Keratinocyte (primary cell): ENCODE measurements around the gene SPATS2. TPM values are rescaled to one million over a fixed set of nuclear protein-coding genes. Genes with fewer than 3 reads are reported as not detected.
A peak's percentile ranks its signal among the peaks of the same experiment; 100 is the strongest.
"Not testable (repeated sequence)": the region's sequence is repeated elsewhere in the genome, so short reads cannot be mapped to it uniquely, and the experiment has no call there.

Experiments
- DNase-seq: peaks from one replicate; pipeline ENCODE4 v3.0.0-alpha.2; 2011; ENCODE audit warnings: low read depth, missing footprints, low spot score
- FAIRE-seq: peaks from 2 replicates; lab custom pipeline; 2011; peaks lifted over from hg19 to GRCh38; lab: Jason Lieb, UNC
- H2AFZ ChIP-seq: 2 replicates; pipeline ENCODE4 v1.6.0; 2012; ENCODE audit warnings: low read length, control low read depth, inconsistent platforms; ENCODE audit not compliant: control insufficient read depth
- H3K27ac ChIP-seq: 2 replicates; pipeline ENCODE4 v1.5.1; 2011; ENCODE audit warnings: low read length; ENCODE audit not compliant: control insufficient read depth, insufficient read depth
- H3K27me3 ChIP-seq: 3 replicates; pipeline ENCODE4 v1.6.0; 2011; ENCODE audit warnings: low read length; ENCODE audit not compliant: control insufficient read depth, insufficient read depth; ENCODE audit errors: extremely low read depth
- H3K36me3 ChIP-seq, 2 experiments: 2 replicates in 1 of 2; 3 replicates in 1 of 2; pipeline ENCODE4 v1.5.1; 2011; ENCODE audit warnings: low read length in 2 of 2, mild to moderate bottlenecking in 1 of 2; ENCODE audit not compliant: control insufficient read depth in 2 of 2, insufficient read depth in 2 of 2; ENCODE audit errors: extremely low read depth in 1 of 2
- H3K4me1 ChIP-seq: 3 replicates; pipeline ENCODE4 v1.5.1; 2011; ENCODE audit warnings: low read length; ENCODE audit not compliant: control insufficient read depth, insufficient read depth; ENCODE audit errors: extremely low read depth
- H3K4me2 ChIP-seq: 3 replicates; pipeline ENCODE4 v1.6.0; 2011; ENCODE audit warnings: low read depth, low read length; ENCODE audit not compliant: control insufficient read depth, insufficient read depth; ENCODE audit errors: extremely low read depth
- H3K4me3 ChIP-seq, 3 experiments: fragments of 200-600 bp in 1 of 3; sonication (generic) in 1 of 3; 2 replicates in 2 of 3; 3 replicates in 1 of 3; pipeline ENCODE4 v1.5.1; 2011 to 2016; ENCODE audit warnings: low read length in 3 of 3, mild to moderate bottlenecking in 3 of 3, control low read depth in 2 of 3, inconsistent platforms in 1 of 3, low read depth in 1 of 3, mixed read lengths in 1 of 3, mixed run types in 1 of 3, moderate library complexity in 1 of 3; ENCODE audit not compliant: control insufficient read depth in 2 of 3, insufficient read depth in 2 of 3; ENCODE audit errors: extremely low read depth in 1 of 3
- H3K79me2 ChIP-seq: 2 replicates; pipeline ENCODE4 v1.6.0; 2012; ENCODE audit warnings: low read length; ENCODE audit not compliant: control insufficient read depth, insufficient read depth
- H3K9ac ChIP-seq: 3 replicates; pipeline ENCODE4 v1.6.0; 2011; ENCODE audit warnings: low read length; ENCODE audit not compliant: control insufficient read depth, insufficient read depth; ENCODE audit errors: extremely low read depth
- H3K9me1 ChIP-seq: 3 replicates; pipeline ENCODE4 v1.6.0; 2011; ENCODE audit warnings: low read length; ENCODE audit not compliant: control insufficient read depth, insufficient read depth; ENCODE audit errors: extremely low read depth
- H3K9me3 ChIP-seq: 2 replicates; pipeline ENCODE4 v1.5.1; 2012; ENCODE audit warnings: low read depth, low read length; ENCODE audit not compliant: control insufficient read depth
- H4K20me1 ChIP-seq: 3 replicates; pipeline ENCODE4 v1.6.0; 2011; ENCODE audit warnings: low read length; ENCODE audit not compliant: control insufficient read depth, insufficient read depth; ENCODE audit errors: extremely low read depth
- EZH2 ChIP-seq: IDR thresholded peaks from one replicate; pipeline ENCODE4 v1.6.1; 2012; ENCODE audit warnings: inconsistent platforms, mild to moderate bottlenecking, low read length, moderate library complexity
- dilution Hi-C: fragments of 300-500 bp; cut with MboI; formaldehyde crosslinking; loops from one replicate; pipeline ENCODE4 v1.7.0; 2020; ENCODE audit warnings: low sequenced_read_pairs; ENCODE audit not compliant: extremely low pct_ligation_motif_present
- polyA plus RNA-seq, 5 experiments: library from polyadenylated mRNA; depleted of rRNA in 3 of 5; stranded (reverse) in 3 of 5; stranded (forward) in 1 of 5; unstranded in 1 of 5; fragments of >200 nt; gene quantifications; 1 replicate in 1 of 5; 2 replicates in 3 of 5; 3 replicates in 1 of 5; pipeline versions ENCODE4 v1.2.1 to v1.2.3, GENCODE V29; 2011 to 2012; ENCODE audit warnings: missing spikeins in 2 of 5, low read depth in 1 of 5, low replicate concordance in 1 of 5
- TF ChIP-seq, protein P1 (sequence below), 3 experiments: IDR thresholded peaks in 1 of 3; conservative IDR thresholded peaks in 1 of 3; optimal IDR thresholded peaks in 1 of 3; 2 replicates in 2 of 3; 3 replicates in 1 of 3; pipeline versions ENCODE3 to v1.5.1; 2011; ENCODE audit warnings: low read length in 3 of 3, mild to moderate bottlenecking in 3 of 3, moderate library complexity in 2 of 3, control low read depth in 1 of 3, inconsistent platforms in 1 of 3; ENCODE audit not compliant: insufficient read depth in 2 of 3; ENCODE audit errors: extremely low read depth in 1 of 3

The SPATS2 gene
- polyA plus RNA-seq, 1 donor (not counting 4 experiments of a cell fraction or from before 2014, with no cell fraction given), result 47.9 TPM

DNA sequence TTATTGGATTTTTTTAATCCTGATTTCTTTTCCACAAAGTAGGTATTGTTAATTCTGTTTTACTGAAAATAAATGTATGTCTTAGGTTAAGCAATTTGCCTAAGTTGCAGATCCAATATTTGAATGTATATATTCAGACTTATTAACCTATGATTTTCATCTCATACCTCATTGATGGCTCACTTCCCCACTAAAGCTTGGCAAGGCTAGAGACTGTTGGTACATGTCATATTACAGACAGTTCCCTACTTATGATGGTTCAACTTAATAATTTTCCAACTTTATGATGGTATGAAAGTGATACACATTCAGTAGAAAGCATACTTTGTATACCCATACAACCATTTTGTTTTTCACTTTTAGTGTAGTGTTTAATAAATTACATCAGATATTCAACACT, 138.4 kb downstream of the SPATS2 start:
- Histone ChIP-seq H3K27ac (peak overlapping the region; percentile 6), H4K20me1 (no peaks in the 10 kb centered on the region), H3K4me1 (peaks cover 43% of the 10 kb centered on the region), H3K9ac (no peak overlapping the region), H3K36me3 (no peaks in the 10 kb centered on the region), H2AFZ (no peak overlapping the region), H3K9me1 (no peaks in the 10 kb centered on the region), H3K27me3 (no peaks in the 10 kb centered on the region), H3K9me3 (peaks cover 5% of the 10 kb centered on the region), H3K4me3 (no peak overlapping the region), H3K79me2 (no peaks in the 10 kb centered on the region), H3K4me2 (peak overlapping the region; percentile 9)
- no peak for TF ChIP-seq EZH2
- TF ChIP-seq, protein P1, sequence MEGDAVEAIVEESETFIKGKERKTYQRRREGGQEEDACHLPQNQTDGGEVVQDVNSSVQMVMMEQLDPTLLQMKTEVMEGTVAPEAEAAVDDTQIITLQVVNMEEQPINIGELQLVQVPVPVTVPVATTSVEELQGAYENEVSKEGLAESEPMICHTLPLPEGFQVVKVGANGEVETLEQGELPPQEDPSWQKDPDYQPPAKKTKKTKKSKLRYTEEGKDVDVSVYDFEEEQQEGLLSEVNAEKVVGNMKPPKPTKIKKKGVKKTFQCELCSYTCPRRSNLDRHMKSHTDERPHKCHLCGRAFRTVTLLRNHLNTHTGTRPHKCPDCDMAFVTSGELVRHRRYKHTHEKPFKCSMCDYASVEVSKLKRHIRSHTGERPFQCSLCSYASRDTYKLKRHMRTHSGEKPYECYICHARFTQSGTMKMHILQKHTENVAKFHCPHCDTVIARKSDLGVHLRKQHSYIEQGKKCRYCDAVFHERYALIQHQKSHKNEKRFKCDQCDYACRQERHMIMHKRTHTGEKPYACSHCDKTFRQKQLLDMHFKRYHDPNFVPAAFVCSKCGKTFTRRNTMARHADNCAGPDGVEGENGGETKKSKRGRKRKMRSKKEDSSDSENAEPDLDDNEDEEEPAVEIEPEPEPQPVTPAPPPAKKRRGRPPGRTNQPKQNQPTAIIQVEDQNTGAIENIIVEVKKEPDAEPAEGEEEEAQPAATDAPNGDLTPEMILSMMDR (optimal IDR thresholded peaks at IDR 0.05 in 1 of 3, IDR thresholded peaks at IDR 0.05 in 1 of 3, conservative IDR thresholded peaks at IDR 0.05 in 1 of 3; ENCODE audit: extremely low read depth in 1 of 3, insufficient read depth in 2 of 3, low read length in 3 of 3), result no peak
- no peak for DNase-seq
- peak; percentile 41 for FAIRE-seq
- dilution Hi-C loops, result no loop called here

DNA sequence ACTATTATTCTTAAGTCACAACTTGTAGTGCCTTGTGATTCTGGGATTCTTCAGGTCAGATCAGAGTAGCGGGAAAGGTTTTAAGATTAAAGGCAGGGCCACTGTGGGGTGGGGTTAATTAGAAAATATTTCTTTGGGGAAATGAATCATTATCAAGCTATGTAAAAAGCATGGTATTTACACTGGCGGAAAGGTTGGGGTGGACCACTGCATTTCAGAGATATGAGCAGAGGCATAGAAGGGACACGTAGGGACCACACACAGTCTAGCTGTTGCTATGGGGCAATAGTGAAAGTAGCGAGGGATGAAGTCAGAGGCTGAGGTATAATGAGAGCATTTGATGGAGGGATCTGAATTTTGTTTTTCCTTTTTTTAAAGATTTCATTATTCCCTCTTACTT, 139.9 kb downstream of the SPATS2 start:
- dilution Hi-C loops, result no loop called here
- H3K9me3 ChIP-seq, result peaks cover 5% of the 10 kb centered on the region
- H3K9ac ChIP-seq, result no peak overlapping the region
- no peak overlapping the region for H3K4me2 ChIP-seq
- DNase-seq (no peak), FAIRE-seq (no peak)
- H3K27me3 ChIP-seq, result no peaks in the 10 kb centered on the region
- no peaks in the 10 kb centered on the region for H3K79me2 ChIP-seq
- TF ChIP-seq, protein P1 (optimal IDR thresholded peaks at IDR 0.05 in 1 of 3, IDR thresholded peaks at IDR 0.05 in 1 of 3, conservative IDR thresholded peaks at IDR 0.05 in 1 of 3; ENCODE audit: extremely low read depth in 1 of 3, insufficient read depth in 2 of 3, low read length in 3 of 3), result no peak
- no peak for TF ChIP-seq EZH2
- no peaks in the 10 kb centered on the region for H3K36me3 ChIP-seq
- H4K20me1 ChIP-seq, result no peaks in the 10 kb centered on the region
- no peak overlapping the region for H3K4me3 ChIP-seq
- H3K4me1 ChIP-seq, result peaks cover 43% of the 10 kb centered on the region
- no peaks in the 10 kb centered on the region for H3K9me1 ChIP-seq
- H3K27ac ChIP-seq, result no peak overlapping the region
- H2AFZ ChIP-seq, result no peak overlapping the region

DNA sequence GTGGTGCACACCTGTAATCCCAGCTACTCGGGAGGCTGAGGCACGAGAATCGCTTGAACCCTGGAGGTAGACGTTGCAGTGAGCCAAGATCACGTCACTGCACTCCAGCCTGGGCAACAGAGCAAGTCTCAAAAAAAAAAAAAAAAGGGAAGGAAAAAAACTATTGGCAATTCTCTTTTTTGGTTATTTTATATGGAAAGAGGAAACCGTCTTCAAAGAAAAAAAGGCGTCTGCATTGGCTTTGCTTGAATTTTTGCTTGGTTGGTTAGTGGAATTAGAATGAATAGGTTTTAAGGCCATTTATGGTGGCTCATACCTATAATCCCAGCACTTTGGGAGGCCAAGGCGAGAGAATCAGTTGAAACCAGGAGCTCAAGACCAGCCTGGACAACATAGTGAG, 142.4 kb downstream of the SPATS2 start:
- H3K9me3 ChIP-seq, H3K4me2 ChIP-seq, H4K20me1 ChIP-seq, H2AFZ ChIP-seq, FAIRE-seq, H3K4me3 ChIP-seq, dilution Hi-C loops, H3K79me2 ChIP-seq, H3K36me3 ChIP-seq, H3K27me3 ChIP-seq, H3K9me1 ChIP-seq, DNase-seq, H3K27ac ChIP-seq, H3K9ac ChIP-seq: not testable (repeated sequence)
- H3K4me1 ChIP-seq, result peaks cover 27% of the 10 kb centered on the region
